GM12878 (cell line): Measurements from ENCODE around the gene SNED1. TPM values are rescaled to one million over a fixed set of nuclear protein-coding genes. Genes with fewer than 3 reads are reported as not detected.
"Not testable (repeated sequence)": the region's sequence is repeated elsewhere in the genome, so short reads cannot be mapped to it uniquely, and the experiment has no call there.

Experiments
- ATAC-seq: fragments of 200-7000 bp; cut with Tn5 transposase; 3 replicates; pipeline ENCODE4 v1.9.1; 2020; ENCODE audit warnings: mild to moderate bottlenecking, moderate library complexity
- BruUV-seq: library from RNA; stranded (reverse); fragments of 400-500 nt; replicated peaks from 2 replicates; lab custom pipeline; 2021; lab: Mats Ljungman, UMichigan
- CTCF ChIA-PET: fragments of 300-600 bp; sonication (Branson Sonifier 250); formaldehyde crosslinking; extraction: SDS; loops from one replicate; lab custom pipeline; 2021; ENCODE audit warnings: inconsistent platforms; lab: Yijun Ruan, JAX
- POLR2A ChIA-PET: fragments of 350-600 bp; formaldehyde crosslinking; extraction: SDS; loops from one replicate; lab custom pipeline; 2021; ENCODE audit warnings: inconsistent platforms; lab: Charles Lee
- RAD21 ChIA-PET: fragments of 300-600 bp; sonication (Branson Sonifier 250); formaldehyde crosslinking; loops from one replicate; lab custom pipeline; 2023; ENCODE audit warnings: antibody characterized with exemption; ENCODE audit not compliant: unreplicated experiment; lab: Charles Lee
- SMC1A ChIA-PET: fragments of 300-600 bp; sonication (Branson Sonifier 250); formaldehyde crosslinking; loops from one replicate; lab custom pipeline; 2023; ENCODE audit not compliant: unreplicated experiment, uncharacterized antibody; lab: Charles Lee
- DNase-seq: peaks from one replicate; pipeline ENCODE4 v3.0.0-alpha.2; 2011; ENCODE audit warnings: low read depth, low spot score
- FAIRE-seq: peaks from 3 replicates; lab custom pipeline; 2011; peaks lifted over from hg19 to GRCh38; lab: Jason Lieb, UNC
- H2AFZ ChIP-seq: 2 replicates; pipeline ENCODE4 v1.6.0; 2011; ENCODE audit warnings: low read depth, low read length, control low read depth; ENCODE audit not compliant: control insufficient read depth
- H3K27ac ChIP-seq: 2 replicates; pipeline ENCODE4 v1.5.1; 2011; ENCODE audit warnings: control low read depth; ENCODE audit not compliant: control insufficient read depth, insufficient read depth
- H3K27me3 ChIP-seq, 2 experiments: replicated peaks in 1 of 2; 2 replicates each; pipeline versions ENCODE4 v1.6.0 to v1.6.1; 2011; ENCODE audit warnings: low read length in 1 of 2; ENCODE audit not compliant: control insufficient read depth in 2 of 2, insufficient read depth in 2 of 2
- H3K36me3 ChIP-seq, 2 experiments: 2 replicates each; pipeline ENCODE4 v1.5.1; 2011; ENCODE audit warnings: low read length in 1 of 2; ENCODE audit not compliant: control insufficient read depth in 2 of 2, insufficient read depth in 2 of 2
- H3K4me1 ChIP-seq: 2 replicates; pipeline ENCODE4 v1.6.1; 2011; ENCODE audit warnings: mild to moderate bottlenecking, low read length, moderate library complexity, mixed read lengths; ENCODE audit not compliant: control insufficient read depth, insufficient read depth
- H3K4me2 ChIP-seq: 2 replicates; pipeline ENCODE4 v1.6.0; 2011; ENCODE audit warnings: control low read depth; ENCODE audit not compliant: control insufficient read depth, insufficient read depth
- H3K4me3 ChIP-seq: fragments of 200-600 bp; sonication (generic); 2 replicates; pipeline ENCODE4 v1.5.1; 2016
- H3K79me2 ChIP-seq: 2 replicates; pipeline ENCODE4 v1.6.0; 2011; ENCODE audit warnings: low read length; ENCODE audit not compliant: control insufficient read depth, insufficient read depth
- H3K9ac ChIP-seq: 2 replicates; pipeline ENCODE4 v1.8.0; 2011; ENCODE audit warnings: low read length, control low read depth, mixed read lengths; ENCODE audit not compliant: control insufficient read depth, insufficient read depth
- H3K9me3 ChIP-seq: replicated peaks from 3 replicates; pipeline ENCODE4 v1.5.1; 2011; ENCODE audit warnings: mild to moderate bottlenecking, low read length; ENCODE audit not compliant: control insufficient read depth, insufficient read depth
- H4K20me1 ChIP-seq: 2 replicates; pipeline ENCODE4 v1.6.0; 2011; ENCODE audit not compliant: control insufficient read depth, insufficient read depth
- CHD1 ChIP-seq: IDR thresholded peaks from 2 replicates; pipeline ENCODE4 v1.6.1; 2012; ENCODE audit warnings: low read depth, low read length, improper control_type of control experiment
- whole genome bisulfite sequencing: methylation state at CpG from one replicate; pipeline ENCODE4 v1.1.6; 2016; ENCODE audit warnings: low lambda C conversion rate; ENCODE audit not compliant: insufficient replicate concordance, insufficient coverage; ENCODE audit errors: missing lambda C conversion rate; 5-methylcytosine and 5-hydroxymethylcytosine counted together
- in situ Hi-C: fragments of 300-500 bp; cut with MboI; formaldehyde crosslinking; loops from 9 replicates; pipeline ENCODE4 v1.14.3; 2018; ENCODE audit warnings: mixed read lengths
- intact Hi-C: fragments of 100-400 bp; cut with micrococcal nuclease; formaldehyde crosslinking; loops from one replicate; pipeline ENCODE4 v1.14.2; 2022; ENCODE audit not compliant: unreplicated experiment
- polyA plus RNA-seq, 11 experiments: library from polyadenylated mRNA; depleted of rRNA in 4 of 11; unstranded in 6 of 11; stranded (reverse) in 5 of 11; fragments of >200 nt; fragmentation: Nextera tagmentation in 4 of 11; fragmentation: Illumina TruSeq in 1 of 11; extraction: Ambion mirVana in 4 of 11; extraction: Trizol in 1 of 11; gene quantifications; 1 replicate in 1 of 11; 2 replicates in 10 of 11; pipeline versions ENCODE4 v1.2.1 to v1.2.3, GENCODE V29; 2011 to 2016; ENCODE audit warnings: inconsistent platforms in 2 of 11, missing spikeins in 2 of 11, low read depth in 1 of 11
- total RNA-seq, 4 experiments: library from RNA; depleted of rRNA in 3 of 4; stranded (reverse); fragments of >200 nt in 3 of 4; fragmentation: Illumina TruSeq in 1 of 4; extraction: Trizol in 1 of 4; gene quantifications; 2 replicates each; pipeline versions ENCODE4 v1.2.1 to v1.2.3, GENCODE V29; 2013 to 2021
- TF ChIP-seq, protein P1 (sequence below): fragments of 450-650 bp; IDR thresholded peaks from 2 replicates; pipeline ENCODE4 v1.6.1; 2017; ENCODE audit warnings: mild to moderate bottlenecking, low read depth, inconsistent platforms; ENCODE audit not compliant: poor library complexity, severe bottlenecking

Gene SNED1
- total and polyA plus RNA-seq, 10 of the 15 experiments (the other 5 are each of a cell fraction or from before 2014, with no cell fraction given), result 0.05 to 8.4 (median 3.0) TPM

- TF ChIP-seq, protein P1, sequence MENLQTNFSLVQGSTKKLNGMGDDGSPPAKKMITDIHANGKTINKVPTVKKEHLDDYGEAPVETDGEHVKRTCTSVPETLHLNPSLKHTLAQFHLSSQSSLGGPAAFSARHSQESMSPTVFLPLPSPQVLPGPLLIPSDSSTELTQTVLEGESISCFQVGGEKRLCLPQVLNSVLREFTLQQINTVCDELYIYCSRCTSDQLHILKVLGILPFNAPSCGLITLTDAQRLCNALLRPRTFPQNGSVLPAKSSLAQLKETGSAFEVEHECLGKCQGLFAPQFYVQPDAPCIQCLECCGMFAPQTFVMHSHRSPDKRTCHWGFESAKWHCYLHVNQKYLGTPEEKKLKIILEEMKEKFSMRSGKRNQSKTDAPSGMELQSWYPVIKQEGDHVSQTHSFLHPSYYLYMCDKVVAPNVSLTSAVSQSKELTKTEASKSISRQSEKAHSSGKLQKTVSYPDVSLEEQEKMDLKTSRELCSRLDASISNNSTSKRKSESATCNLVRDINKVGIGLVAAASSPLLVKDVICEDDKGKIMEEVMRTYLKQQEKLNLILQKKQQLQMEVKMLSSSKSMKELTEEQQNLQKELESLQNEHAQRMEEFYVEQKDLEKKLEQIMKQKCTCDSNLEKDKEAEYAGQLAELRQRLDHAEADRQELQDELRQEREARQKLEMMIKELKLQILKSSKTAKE, result no peak
- TF ChIP-seq CHD1, result no peak
These were observed 104.8 kb downstream of the SNED1 start (continued) for GRCh38 chr2:241103176-241103595.

DNA sequence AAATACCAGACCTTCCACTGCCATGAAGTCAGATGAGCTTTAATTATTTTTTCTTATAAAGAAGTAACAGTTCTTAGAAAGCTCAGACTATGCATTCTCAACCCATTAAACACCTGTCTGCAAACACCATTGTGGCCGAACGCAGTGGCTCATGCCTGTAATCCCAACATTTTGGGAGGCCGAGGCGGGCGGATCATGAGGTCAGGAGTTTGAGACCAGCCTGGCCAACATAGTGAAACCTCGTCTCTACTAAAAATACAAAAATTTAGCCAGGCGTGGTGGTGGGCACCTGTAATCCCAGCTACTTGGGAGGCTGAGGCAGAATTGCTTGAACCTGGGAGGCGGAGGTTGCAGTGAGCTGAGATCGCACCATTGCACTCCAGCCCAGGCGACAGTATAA lies 106.2 kb downstream of the SNED1 start:
- BruUV-seq, result not testable (repeated sequence)

More for the DNA sequence above, 106.2 kb downstream of the SNED1 start:
- Histone ChIP-seq H3K36me3 (peaks cover 4 to 12% of the 10 kb centered on the region in 2 experiments; a peak in 3 of 4 replicates), H3K4me1 (peaks cover 13% of the 10 kb centered on the region), H3K79me2 (peaks cover 48% of the 10 kb centered on the region)
- H3K27ac ChIP-seq, H4K20me1 ChIP-seq, H3K4me2 ChIP-seq, DNase-seq, ATAC-seq, FAIRE-seq, H2AFZ ChIP-seq, H3K9ac ChIP-seq, CTCF ChIA-PET, H3K9me3 ChIP-seq, H3K27me3 ChIP-seq, in situ Hi-C loops, H3K4me3 ChIP-seq: not testable (repeated sequence)
- POLR2A ChIA-PET, result interaction anchor here (0.7 to 1.2 kb wide), 4 partner anchors 24 to 282 kb away, joined by 3 to 4 read pairs (median 3); no protein-coding TSS in a partner anchor
- SMC1A ChIA-PET, result interaction anchor here (1.0 to 6.3 kb wide), 3 partner anchors 8 to 47 kb away, joined by 3 to 53 read pairs (median 4); no protein-coding TSS in a partner anchor
- RAD21 ChIA-PET, result interaction anchor here (0.9 kb wide), 1 partner anchor 16 kb away, joined by 3 read pairs; no protein-coding TSS in a partner anchor
- intact Hi-C loops, result loop anchor here (5.0 kb wide), 2 partner anchors 43 to 213 kb away; partner anchors contain the start of genes HDLBP, PASK and SEPTIN2
- WGBS, result over 99% methylated on average over 10 of the region's 10 CpGs
